ENCODE measurements around the gene HOXC6.
"Not testable (repeated sequence)": the region's sequence is repeated elsewhere in the genome, so short reads cannot be mapped to it uniquely, and the experiment has no call there.

Gene HOXC6

DNA sequence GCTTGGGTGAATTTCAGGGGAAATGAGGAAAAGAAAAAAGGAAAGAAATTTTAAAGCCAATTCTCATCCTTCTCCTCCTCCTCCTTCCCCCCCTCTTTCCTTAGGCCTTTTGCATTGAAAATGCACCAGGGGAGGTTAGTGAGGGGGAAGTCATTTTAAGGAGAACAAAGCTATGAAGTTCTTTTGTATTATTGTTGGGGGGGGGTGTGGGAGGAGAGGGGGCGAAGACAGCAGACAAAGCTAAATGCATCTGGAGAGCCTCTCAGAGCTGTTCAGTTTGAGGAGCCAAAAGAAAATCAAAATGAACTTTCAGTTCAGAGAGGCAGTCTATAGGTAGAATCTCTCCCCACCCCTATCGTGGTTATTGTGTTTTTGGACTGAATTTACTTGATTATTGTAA lies 27.3 kb downstream of the HOXC6 start:
- DNase-seq (ENCODE audit: low spot score), result no peak

- DNase-seq (ENCODE audit: low spot score), result no peak
Observed at GRCh38 chr12:54056110-54056509, 27.9 kb downstream of the HOXC6 start.

GRCh38 chr12:54058128-54058768 lies 30.0 kb downstream of the HOXC6 start:
- DNase-seq (ENCODE audit: low spot score), result no peak

- DNase-seq (ENCODE audit: low spot score), result no peak
Observed at GRCh38 chr12:54059668-54060067, 31.4 kb downstream of the HOXC6 start.

- DNase-seq (ENCODE audit: low spot score), result no peak
Observed at GRCh38 chr12:54060174-54060974, 32.1 kb downstream of the HOXC6 start.

- DNase-seq (ENCODE audit: low spot score), result no peak
Observed at GRCh38 chr12:54060975-54061778, 32.9 kb downstream of the HOXC6 start.

DNA sequence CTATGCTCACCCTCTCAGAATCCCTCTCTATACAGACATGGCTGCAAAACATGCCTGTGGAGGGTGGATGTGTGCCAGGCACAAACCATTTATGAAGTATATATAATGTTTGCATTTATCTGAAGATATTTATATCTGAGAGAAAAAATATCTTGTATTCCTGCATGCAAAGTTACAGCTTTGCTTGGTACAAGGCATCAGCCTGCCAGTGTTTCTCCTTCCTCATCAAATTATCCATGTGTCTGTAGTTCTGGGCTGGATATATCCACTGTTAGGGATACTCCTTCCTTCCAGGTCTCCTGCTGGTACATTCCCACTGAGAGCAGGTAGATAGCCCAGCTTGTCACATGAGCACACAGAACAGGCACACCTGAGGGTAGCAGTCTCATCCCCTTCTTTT lies 37.4 kb downstream of the HOXC6 start:
- no peak for DNase-seq (ENCODE audit: low spot score)

DNA sequence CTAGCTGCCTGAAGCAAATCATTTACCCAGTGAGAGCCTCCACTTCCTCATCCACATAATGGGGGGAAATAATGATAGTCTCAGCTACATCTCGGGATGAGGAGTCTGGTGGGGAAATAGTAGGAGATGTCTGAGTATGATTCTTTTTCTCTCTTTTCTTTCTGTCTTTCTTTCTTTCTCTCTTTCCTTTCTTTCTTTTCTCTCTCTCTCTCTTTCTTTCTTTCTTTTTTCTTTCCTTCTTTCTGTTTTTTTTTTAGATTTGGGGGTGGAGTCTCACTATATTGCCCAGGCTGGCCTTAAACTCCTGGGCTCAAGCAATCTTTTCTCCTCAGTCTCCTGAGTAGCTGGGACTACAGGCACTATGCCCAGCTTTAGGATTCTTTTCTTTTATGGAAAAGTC lies 38.2 kb downstream of the HOXC6 start:
- DNase-seq (ENCODE audit: low spot score), result no peak

GRCh38 chr12:54068418-54069070 lies 40.3 kb downstream of the HOXC6 start:
- DNase-seq (ENCODE audit: low spot score), result no peak

GRCh38 chr12:54071942-54072341 lies 43.7 kb downstream of the HOXC6 start:
- no peak for DNase-seq (ENCODE audit: low spot score)

- no peak for DNase-seq (ENCODE audit: low spot score)
Observed at GRCh38 chr12:54074308-54074707, 46.1 kb downstream of the HOXC6 start.

- peak; percentile 18 for DNase-seq (ENCODE audit: low spot score)
Observed at GRCh38 chr12:54075409-54075808, 47.2 kb downstream of the HOXC6 start.

GRCh38 chr12:54075974-54076373 lies 47.7 kb downstream of the HOXC6 start:
- peak; percentile 79 for DNase-seq (ENCODE audit: low spot score)

- not testable (repeated sequence) for DNase-seq (ENCODE audit: low spot score)
Observed at GRCh38 chr12:54077843-54078242, 49.6 kb downstream of the HOXC6 start.

GRCh38 chr12:54079115-54079514 lies 50.9 kb downstream of the HOXC6 start:
- DNase-seq (ENCODE audit: low spot score), result not testable (repeated sequence)

Measured in iPS-NIHi11 (cell line).